GM18508 (cell line): ENCODE measurements around the gene CRACDL.
"Not testable (repeated sequence)": the region's sequence is repeated elsewhere in the genome, so short reads cannot be mapped to it uniquely, and the experiment has no call there.

Experiments
- ATAC-seq: cut with Tn5 transposase; IDR thresholded peaks from one replicate; pipeline ENCODE4 v1.9.1; 2021; ENCODE audit warnings: moderate number of reproducible peaks; ENCODE audit not compliant: insufficient read depth, unreplicated experiment

Gene CRACDL

DNA sequence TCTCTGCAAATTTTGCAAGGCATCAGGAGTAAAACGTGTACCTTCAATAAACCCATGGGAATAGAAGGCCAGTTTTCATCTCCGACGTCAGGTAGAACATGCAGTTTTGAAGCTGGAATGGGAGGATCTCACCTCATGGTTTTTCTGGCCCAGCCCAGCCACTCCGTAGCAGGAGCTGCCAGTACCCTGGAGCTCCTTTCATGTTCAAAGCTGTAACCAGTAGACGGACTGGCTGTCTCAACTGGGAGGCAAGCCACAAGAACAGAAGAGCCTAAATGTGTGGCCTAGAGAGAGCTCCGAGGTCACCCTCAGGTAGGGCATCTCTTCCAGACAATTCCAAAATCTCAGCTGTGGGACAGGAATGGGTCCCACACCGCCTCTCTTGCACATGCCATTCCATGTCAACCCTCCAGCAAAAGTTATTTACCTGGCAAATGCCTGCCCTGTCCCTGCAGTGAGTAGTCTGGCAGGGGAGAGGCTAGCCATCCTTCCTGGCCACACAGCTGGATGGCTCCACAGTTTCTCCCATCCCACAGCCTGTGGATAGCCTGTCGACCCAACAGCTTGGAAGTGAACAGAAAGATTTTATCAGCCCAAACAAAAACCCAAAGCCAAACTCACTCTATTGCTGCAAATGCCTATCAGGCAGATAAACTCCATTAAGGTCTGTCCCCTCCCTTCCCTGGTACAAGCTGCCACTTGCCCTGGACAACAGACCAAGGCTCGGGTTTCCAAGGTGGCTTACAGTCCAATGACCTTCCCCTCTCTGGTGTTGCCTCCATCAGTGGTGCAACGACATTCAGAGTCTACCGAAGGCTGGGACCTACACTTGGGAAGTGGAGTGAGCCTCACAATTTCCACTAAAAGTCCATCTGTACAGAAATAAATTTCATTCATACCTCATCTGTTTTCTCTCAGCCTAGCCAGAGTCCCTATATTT, 27.8 kb downstream of the CRACDL start:
- no peak for ATAC-seq

DNA sequence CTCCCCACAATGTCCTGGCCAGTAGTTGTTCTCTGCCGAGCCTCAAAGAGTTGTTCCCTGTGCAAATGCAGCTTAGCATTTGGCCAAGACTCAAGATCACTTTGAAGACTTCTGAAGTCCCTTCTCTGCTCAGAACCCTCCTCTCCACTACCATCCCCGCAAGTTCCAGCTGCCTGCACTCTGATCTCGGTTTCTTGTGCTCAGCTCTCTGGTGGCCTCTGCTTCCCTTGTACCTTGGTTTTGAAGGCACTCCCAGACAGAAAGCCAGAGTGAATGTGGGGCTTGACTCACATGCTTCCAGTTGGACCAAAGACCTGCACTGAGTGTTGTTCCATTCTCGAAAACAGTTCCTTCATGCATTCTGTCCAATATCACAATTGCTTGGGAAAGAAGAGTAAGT, 28.6 kb downstream of the CRACDL start:
- ATAC-seq = no peak

DNA sequence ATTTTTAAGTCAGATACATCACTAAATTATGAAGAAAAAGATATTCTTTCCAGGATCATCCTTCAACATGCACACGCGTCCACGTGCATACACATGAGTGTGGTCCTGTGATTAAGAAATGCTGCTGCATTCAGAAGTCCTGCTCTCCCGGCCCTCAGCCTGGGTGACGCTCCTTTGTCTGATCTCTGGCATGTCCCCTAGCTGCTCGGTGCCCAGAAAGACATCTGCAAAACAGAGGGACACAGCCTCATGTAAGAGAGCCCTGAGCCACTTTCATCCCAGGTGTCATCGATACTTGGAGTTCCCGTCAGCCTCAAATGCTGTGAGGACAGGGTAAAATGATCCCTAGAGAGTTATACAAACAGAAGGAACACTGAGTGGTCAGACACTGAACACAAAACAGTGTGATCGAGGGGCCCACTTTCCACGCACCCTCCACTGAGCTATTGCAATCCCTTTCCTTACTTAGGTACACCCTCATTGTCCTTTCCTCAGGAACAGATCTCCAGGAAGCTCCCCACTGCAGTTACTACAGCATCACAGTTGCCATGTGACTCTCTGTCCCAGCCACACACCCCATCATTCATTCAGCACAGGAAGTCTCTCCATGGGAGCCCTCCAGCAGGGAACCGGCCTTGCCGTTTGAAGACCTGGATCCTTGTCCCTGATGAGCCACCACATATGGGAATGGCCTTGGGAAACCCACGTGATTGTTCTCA, 32.1 kb downstream of the CRACDL start:
- no peak for ATAC-seq

DNA sequence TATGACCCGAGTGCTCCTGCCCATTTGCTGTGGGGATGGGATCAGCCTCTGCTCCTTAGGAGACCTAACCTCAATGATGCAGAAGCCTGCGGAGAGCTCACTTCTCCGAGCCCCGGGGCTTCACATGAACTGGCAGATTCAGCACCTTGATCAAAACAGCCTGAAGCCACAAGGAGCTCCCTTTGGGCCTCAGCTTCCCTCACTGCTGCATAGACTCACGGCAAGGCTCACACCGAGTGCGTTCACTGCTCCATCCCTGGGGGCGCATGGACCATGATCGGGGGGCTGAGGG, 33.0 kb downstream of the CRACDL start:
- ATAC-seq = no peak

DNA sequence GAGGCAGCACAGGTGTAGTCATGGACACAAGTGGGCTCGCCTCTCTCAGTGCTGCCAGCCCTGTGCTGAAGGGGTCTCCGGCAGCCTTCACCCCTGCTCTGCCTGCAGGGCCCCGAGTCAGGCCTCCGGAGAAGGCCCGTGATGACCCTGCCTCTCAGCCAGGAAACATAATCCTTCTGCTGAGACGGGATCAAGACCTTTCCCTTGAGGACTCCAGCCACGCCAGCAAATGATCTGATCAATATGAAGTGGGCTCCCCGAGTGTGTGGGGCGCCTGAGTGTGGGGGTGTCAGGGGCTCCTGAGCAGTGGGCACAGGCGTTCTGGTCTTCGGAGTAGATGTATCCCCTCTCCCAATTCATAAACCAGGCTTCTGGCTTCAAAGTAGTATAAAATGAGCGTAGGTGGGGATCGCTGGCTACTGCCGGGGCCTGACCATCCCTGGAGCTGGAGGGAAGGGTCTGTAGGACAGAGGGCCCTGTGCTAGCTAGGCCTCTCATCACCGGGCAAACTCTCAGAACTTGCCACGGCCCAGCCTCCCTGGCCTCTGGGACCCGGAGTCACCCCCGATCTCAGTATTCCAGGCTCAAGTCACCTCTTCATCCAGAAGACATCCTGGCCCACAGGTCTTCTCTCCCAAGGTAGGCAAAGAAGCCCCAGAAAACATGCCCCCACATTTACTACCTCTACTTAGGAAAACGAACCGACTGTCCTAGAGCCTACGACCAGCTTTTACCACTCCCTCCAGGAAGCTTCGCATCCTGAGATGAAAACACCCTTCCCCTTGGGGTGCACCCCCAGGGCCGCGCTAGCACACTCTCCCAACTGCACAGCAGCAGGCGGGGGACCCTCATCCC, 33.6 kb downstream of the CRACDL start:
- ATAC-seq = no peak

DNA sequence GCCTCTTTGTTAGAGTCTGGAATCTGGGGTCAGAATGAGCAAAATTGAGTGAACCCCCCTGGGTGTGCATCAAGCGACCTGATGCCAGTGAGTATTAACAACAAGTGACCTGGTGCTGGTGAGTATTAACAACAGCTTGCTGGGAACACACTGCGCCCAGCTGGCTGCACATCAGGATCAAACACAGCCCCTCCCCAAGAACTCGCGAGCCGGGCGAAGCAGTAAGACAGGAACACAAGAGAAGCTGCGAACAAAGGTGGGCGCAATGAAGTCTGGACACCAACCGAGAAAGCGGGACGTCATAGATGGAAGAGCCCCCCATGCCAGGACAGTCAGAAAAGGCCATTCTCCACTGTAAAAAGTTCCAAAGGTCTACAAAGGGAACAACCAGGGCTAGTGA, 34.3 kb downstream of the CRACDL start:
- no peak for ATAC-seq

DNA sequence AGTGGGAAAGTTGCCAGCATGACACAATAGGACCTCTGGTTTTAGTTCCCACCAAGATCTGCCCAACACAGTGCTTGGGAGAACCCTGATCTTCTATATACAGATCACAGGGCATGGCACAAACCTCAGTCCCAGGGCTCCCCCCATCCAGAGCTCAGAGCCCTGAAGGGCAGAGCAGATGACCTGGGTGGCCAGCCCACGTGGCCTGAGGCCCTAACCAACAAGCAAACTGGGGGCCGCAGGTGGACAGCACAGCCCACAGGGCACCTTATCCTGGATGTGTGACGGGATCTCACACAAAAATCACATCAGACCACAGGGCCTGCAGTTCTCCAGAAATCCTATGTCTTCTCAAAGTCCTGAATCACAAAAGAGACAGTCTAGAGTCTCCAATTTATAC, 34.7 kb downstream of the CRACDL start:
- ATAC-seq = no peak

DNA sequence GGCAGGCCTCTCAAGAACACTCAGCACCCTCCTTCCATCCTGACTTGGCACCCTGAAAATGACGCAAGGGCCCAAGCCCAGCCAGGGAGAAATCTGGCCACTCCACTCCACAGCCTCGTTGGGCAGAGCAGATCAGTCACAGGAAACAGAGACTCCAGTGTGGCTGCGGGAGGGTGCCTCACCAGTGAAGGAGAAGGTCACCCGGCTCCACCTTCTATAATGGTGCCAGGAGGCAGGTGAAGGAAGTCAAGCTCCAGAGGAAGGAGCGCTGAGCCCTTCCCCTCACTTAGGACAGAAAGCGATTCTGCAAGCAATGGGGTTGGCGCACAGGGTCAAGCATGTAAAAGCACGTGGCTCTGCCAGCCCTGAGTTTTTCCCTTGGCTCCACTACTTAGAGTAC, 35.3 kb downstream of the CRACDL start:
- ATAC-seq = no peak

DNA sequence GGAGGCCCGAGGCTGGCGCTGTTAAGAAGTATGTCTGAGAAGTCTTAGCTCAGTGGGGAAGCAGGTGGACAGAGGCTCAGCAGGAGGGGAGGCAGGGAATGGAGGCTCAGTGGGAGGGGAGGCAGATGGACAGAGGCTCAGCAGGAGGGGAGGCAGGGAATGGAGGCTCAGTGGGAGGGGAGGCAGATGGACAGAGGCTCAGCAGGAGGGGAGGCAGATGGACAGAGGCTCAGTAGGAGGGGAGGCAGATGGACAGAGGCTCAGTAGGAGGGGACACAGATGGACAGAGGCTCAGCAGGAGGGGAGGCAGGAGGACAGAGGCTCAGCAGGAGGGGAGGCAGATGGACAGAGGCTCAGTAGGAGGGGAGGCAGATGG, 36.3 kb downstream of the CRACDL start:
- ATAC-seq = not testable (repeated sequence)

DNA sequence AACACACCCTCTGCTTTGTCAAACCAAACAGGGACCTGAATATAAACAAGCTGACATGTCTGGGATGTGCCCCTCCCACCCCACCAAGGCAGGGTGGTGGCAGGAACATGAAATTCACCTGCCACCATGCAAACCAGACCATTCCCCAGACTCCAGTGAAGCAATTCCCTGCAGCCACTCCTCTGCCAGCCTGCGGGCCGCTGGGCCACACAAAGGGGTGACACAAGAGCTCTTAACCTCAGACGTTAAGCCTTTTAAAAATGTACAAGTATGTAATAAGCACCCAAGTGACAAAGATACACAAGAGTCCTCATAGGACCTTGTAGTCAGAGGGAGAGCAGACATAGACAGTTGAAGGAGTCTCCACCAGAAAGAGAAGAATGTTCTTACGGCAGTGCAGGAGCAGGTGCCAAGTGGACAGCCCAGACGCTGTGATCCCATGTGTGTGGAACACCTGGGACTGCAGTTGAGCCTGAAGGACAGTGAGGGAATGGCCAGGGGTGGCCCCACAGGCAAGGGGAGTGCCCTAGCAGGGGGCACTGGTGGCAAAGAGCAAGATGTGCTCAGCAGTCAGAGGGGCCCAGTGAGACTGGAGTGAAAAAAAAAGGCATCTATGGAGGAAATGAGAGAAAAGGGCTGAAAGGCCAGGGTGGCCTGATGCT, 36.9 kb downstream of the CRACDL start:
- no peak for ATAC-seq

DNA sequence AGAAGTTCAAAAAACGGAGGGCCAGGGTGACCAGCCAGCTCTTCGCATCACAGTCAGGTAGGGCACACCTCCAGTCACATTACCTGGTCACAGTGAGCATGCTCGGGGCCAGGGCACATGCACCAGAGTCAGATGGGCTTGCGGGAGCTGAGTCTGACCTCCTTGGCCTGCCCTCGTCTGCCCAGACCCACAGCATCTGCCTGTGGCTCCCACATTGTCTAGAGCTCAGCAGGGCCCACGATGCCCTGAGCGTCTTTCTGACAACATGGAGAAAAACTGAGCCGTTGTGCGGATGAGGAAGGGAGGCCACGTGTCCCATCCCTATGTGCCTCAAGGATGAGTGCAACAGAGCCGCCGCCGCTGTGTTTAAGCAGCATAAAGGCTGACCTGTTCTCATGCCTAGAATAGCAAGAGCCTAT, 37.6 kb downstream of the CRACDL start:
- ATAC-seq = no peak

DNA sequence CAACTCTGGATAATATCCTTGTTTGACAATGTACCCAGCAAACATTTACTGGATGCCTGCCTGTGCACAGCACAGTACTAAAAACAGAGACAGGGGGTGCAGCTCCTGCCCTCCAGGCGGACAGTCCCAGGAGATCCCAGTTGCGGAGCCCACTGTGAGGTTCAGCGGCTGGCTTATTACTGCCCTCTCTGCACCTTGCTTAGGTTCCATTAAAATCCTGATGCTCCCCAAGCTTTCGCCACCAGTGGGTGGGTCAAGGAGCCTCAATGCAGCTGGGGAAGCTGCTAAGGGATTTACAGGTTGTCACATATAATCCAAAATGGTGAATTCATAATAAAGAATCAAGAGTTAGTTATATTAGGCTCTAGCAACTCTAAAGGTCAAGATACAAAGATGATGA, 38.3 kb downstream of the CRACDL start:
- ATAC-seq = no peak

DNA sequence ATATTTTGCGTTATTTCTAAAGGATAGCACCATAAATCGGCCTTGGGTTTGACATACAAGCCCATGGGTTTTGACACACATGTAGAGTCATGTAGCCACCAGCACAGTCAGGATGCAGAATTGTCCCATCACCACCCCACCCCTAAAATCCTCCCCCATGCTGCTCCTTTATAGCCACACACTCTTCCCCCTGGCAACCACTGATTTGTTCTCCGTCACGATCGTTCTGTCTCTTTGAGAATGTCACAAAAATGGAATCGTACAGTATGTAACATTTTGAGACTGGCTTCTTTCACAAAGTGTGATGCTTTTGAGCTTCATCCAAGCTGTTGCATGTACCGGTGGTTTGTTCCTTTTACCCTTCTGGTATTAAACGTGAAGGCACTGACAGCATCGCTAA, 39.1 kb downstream of the CRACDL start:
- ATAC-seq = no peak

DNA sequence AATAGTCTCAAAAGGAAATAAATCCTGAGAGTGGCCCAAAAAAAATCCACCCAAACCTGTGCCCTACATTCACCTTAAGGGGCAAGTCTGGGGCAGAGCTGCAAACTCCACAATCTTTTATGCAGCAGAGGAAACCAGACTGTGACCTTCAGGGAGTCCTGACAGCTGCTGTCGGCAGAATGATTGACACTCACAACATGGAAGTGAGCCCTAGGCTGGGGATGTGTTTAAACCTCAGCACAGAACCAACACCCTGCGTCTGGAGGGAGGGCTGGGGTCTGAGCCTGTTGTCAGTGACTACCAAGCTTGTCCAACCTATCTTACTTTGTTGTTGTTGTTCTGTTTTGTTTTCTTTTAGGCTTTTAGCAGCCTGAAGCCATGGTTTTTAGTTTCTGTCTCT, 39.6 kb downstream of the CRACDL start:
- no peak for ATAC-seq

DNA sequence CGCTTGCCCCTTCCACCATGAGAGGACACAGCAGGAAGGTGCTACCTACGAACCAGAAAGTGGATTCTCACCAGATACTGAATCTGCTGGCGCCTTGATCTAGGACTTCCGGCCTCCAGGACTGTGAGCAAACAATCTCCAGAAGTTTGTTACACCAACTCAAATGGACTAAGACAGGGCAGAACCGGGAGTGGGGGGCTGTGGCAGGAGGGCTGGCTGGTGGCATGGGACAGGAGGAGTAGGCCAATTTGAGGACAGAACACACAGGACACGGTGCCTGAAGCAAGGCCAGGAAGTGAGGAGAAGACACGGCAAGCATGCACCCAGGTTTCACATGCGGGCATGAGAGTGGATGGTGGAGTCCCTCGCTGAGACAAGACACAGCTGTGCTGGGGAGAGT, 40.1 kb downstream of the CRACDL start:
- no peak for ATAC-seq

DNA sequence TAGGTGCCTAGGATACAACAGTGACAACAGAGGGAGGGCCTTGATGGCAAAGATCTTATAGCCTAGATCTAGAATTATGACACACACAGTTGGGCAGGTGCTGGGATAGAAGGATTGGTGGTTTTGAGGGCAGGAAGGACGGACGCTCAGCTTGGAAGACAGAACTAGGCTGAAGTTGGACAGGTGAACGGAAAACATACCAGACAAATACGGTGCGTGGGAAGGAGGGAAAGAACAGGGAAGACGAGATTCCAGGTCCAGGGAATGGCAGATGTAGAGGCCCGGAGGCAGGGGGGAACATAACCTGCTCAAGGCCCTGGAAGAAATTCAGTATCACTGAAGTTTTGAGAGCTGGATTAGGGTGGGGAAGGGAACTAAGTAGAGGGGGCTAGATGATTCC, 40.8 kb downstream of the CRACDL start:
- no peak for ATAC-seq

DNA sequence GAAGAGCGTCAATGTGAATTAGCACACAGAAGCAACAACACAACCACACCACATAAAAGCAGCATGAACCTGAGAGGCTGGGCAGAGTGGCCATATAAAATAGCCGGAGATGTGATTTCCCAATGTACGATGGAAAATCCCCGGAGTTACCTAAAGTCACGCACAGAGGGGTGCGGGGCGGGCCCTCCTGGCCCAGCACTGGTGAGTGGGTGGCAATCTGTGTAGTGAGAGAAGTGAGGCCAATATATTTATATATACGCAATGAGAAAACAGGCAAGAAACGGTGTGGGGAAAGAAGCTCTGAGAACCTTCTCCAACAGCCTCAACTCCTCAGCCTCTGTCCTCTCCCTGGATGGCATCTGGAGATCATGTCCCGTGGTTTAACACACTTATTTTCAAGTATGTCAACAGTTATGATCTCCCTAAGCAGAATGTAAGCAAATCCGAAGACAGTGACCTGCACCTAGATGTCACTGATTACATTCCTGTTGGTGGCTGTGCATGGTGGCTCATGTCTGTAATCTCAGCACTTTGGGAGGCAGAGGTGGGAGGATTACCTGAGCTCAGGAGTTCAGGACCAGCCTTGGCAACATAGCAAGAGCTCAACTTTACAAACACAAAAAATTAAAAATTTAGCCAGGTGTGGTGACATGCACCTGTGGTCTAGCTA, 41.6 kb downstream of the CRACDL start:
- no peak for ATAC-seq

DNA sequence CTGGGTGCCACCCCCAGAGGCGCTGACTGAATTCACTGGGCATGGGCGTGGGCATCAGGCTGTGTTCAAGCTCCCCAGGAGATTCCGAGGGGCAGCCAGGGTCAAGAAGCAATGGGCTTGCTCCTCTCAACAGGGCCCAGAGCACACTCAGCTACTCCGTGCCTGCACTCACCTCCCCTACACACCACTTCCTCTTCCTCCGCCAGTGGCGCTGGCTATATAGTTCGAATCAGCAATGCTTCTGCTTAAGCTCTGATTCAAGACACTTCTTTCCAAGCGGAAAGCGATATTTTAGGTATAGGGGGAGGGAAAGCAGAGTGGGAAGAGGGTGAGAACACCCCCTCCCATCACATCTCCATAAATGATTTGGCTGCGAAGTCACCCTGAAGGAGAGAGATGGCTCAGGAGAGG, 42.1 kb downstream of the CRACDL start:
- no peak for ATAC-seq

DNA sequence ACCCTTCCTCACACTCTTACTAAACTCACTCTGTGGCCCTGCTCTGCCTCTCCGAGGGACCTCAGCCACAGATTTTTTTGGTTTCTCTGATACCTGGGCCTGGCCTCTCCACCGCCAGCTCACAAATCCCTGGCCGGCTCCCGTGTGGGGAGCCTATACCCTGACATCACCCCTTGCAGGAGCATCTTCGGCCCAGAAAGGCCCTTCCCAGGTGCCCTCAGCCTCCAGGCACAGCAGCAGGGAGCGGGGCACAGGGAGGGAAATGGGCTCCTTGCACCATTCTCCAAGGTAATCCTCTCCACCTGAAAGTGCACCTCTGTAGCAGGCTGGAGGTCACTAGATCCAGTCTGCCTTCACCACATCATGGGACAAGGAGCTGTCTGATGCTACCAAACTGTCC, 43.2 kb downstream of the CRACDL start:
- ATAC-seq = no peak

DNA sequence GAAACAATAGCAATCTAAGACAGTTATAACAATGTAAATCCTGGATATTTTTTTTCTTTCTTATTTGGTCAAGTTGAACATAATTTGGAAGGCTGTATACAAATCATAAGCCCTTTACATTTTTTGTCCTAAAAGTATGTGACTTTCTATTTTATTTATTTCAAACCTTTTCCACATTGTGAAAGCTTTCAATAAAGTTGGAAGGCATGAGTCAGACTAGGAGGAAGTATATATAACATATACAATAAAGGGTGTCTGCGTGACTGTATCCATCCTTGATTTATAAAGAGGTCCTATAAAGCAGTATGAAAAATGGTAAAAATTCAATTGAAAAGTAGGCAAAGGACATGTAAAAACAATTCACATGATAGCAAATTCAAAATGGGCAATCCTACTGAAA, 44.4 kb downstream of the CRACDL start:
- ATAC-seq = no peak
